WTC11 (cell line): ENCODE data around the gene HSPG2. TPM values are rescaled to one million over a fixed set of nuclear protein-coding genes. Genes with fewer than 3 reads are reported as not detected.

Experiments
- ATAC-seq: fragments of 200-7000 bp; cut with Tn5 transposase; 2 replicates; pipeline ENCODE4 v1.10.0; 2021; ENCODE audit warnings: mild to moderate bottlenecking, moderate library complexity
- CTCF ChIA-PET: fragments of 300-600 bp; sonication (Branson Sonifier 250); formaldehyde crosslinking; loops from one replicate; lab custom pipeline; 2021; ENCODE audit warnings: antibody characterized with exemption; lab: Charles Lee
- POLR2A ChIA-PET: fragments of 350-600 bp; sonication (Branson Sonifier 250); formaldehyde crosslinking; loops from one replicate; lab custom pipeline; 2021; ENCODE audit warnings: antibody characterized with exemption; lab: Charles Lee
- DNase-seq: peaks from one replicate; pipeline ENCODE4 v3.0.0; 2021; ENCODE audit warnings: low spot score
- H3K27ac Mint-ChIP-seq: 2 replicates; pipeline ENCODE4 v1.8.0; 2021; ENCODE audit warnings: mixed read lengths
- H3K27me3 Mint-ChIP-seq: 2 replicates; pipeline ENCODE4 v1.8.0; 2021; ENCODE audit warnings: low read depth, mild to moderate bottlenecking, moderate library complexity, mixed read lengths
- H3K36me3 Mint-ChIP-seq: 2 replicates; pipeline ENCODE4 v1.8.0; 2021; ENCODE audit warnings: mixed read lengths
- H3K4me1 Mint-ChIP-seq: 2 replicates; pipeline ENCODE4 v1.8.0; 2022; ENCODE audit warnings: mixed read lengths
- H3K4me3 Mint-ChIP-seq: 2 replicates; pipeline ENCODE4 v1.8.0; 2021; ENCODE audit warnings: mild to moderate bottlenecking, moderate library complexity, mixed read lengths
- H3K9me3 Mint-ChIP-seq: 2 replicates; pipeline ENCODE4 v1.8.0; 2021; ENCODE audit warnings: mixed read lengths
- CREM ChIP-seq: sonication (generic); formaldehyde crosslinking; IDR thresholded peaks from 2 replicates; pipeline ENCODE4 v1.8.1; 2022; ENCODE audit warnings: mild to moderate bottlenecking, missing genetic modification reagents, moderate library complexity
- HMGA2 ChIP-seq: fragments of 250-450 bp; sonication (Bioruptor Pico); IDR thresholded peaks from 2 replicates; pipeline ENCODE4 v1.4.0; 2021; ENCODE audit warnings: mild to moderate bottlenecking, moderate library complexity
- IRF2 ChIP-seq: sonication (generic); formaldehyde crosslinking; IDR thresholded peaks from 2 replicates; pipeline ENCODE4 v1.8.0; 2022; ENCODE audit warnings: low read depth, missing genetic modification reagents, borderline replicate concordance
- NFATC4 ChIP-seq: fragments of 250-450 bp; sonication (Bioruptor Pico); IDR thresholded peaks from 2 replicates; pipeline ENCODE4 v1.9.0; 2021; ENCODE audit warnings: mild to moderate bottlenecking
- NFE2L1 ChIP-seq: sonication (generic); formaldehyde crosslinking; IDR thresholded peaks from 2 replicates; pipeline ENCODE4 v1.8.1; 2023; ENCODE audit warnings: missing genetic modification reagents
- NFYB ChIP-seq: sonication (generic); formaldehyde crosslinking; conservative IDR thresholded peaks from 2 replicates; pipeline ENCODE4 v1.8.0; 2022; ENCODE audit warnings: low read depth, missing genetic modification reagents
- SMAD3 ChIP-seq: sonication (generic); formaldehyde crosslinking; IDR thresholded peaks from 2 replicates; pipeline ENCODE4 v1.8.0; 2022; ENCODE audit warnings: missing genetic modification reagents, mild to moderate bottlenecking, borderline replicate concordance
- SOX15 ChIP-seq: fragments of 250-450 bp; sonication (Bioruptor Pico); IDR thresholded peaks from 2 replicates; pipeline ENCODE4 v1.9.0; 2021; ENCODE audit warnings: mild to moderate bottlenecking
- TCF7 ChIP-seq: sonication (generic); formaldehyde crosslinking; IDR thresholded peaks from 2 replicates; pipeline ENCODE4 v1.8.0; 2022; ENCODE audit warnings: mild to moderate bottlenecking, low read depth, missing genetic modification reagents, moderate library complexity
- TEAD1 ChIP-seq: sonication (generic); formaldehyde crosslinking; IDR thresholded peaks from 2 replicates; pipeline ENCODE4 v1.8.0; 2022; ENCODE audit warnings: mild to moderate bottlenecking, missing genetic modification reagents
- ZNF219 ChIP-seq: sonication (generic); formaldehyde crosslinking; IDR thresholded peaks from 2 replicates; pipeline ENCODE4 v1.8.0; 2023; ENCODE audit warnings: missing genetic modification reagents, mild to moderate bottlenecking, borderline replicate concordance
- ZNF232 ChIP-seq: sonication (generic); formaldehyde crosslinking; IDR thresholded peaks from 2 replicates; pipeline ENCODE4 v1.8.0; 2022; ENCODE audit warnings: mild to moderate bottlenecking, missing genetic modification reagents
- ZNF396 ChIP-seq: fragments of 250-450 bp; sonication (Bioruptor Pico); IDR thresholded peaks from 2 replicates; pipeline ENCODE4 v1.8.0; 2021; ENCODE audit warnings: mild to moderate bottlenecking, moderate library complexity, borderline replicate concordance
- total RNA-seq: library from RNA; stranded (reverse); gene quantifications from 3 replicates; pipeline ENCODE4 v1.2.3, GENCODE V29; 2021
- TF ChIP-seq, protein P1 (sequence below): sonication (generic); formaldehyde crosslinking; IDR thresholded peaks from 2 replicates; pipeline ENCODE4 v1.8.1; 2022; ENCODE audit warnings: low read depth, mild to moderate bottlenecking, moderate library complexity, missing genetic modification reagents, borderline replicate concordance
- TF ChIP-seq, protein P2 (sequence below): sonication (generic); formaldehyde crosslinking; IDR thresholded peaks from 2 replicates; pipeline ENCODE4 v1.8.1; 2022; ENCODE audit warnings: mild to moderate bottlenecking, missing genetic modification reagents, moderate library complexity, borderline replicate concordance
- TF ChIP-seq, protein P3 (sequence below): sonication (generic); formaldehyde crosslinking; IDR thresholded peaks from 2 replicates; pipeline ENCODE4 v1.8.0; 2022; ENCODE audit warnings: mild to moderate bottlenecking, missing genetic modification reagents
- TF ChIP-seq, protein P4 (sequence below): fragments of 250-450 bp; sonication (Bioruptor Pico); IDR thresholded peaks from 2 replicates; pipeline ENCODE4 v1.8.0; 2021; ENCODE audit warnings: mild to moderate bottlenecking
- TF ChIP-seq, protein P5 (sequence below): fragments of 200-600 bp; IDR thresholded peaks from 2 replicates; pipeline ENCODE4 v1.8.0; 2022; ENCODE audit warnings: antibody characterized with exemption
- TF ChIP-seq, protein P6 (sequence below): sonication (generic); formaldehyde crosslinking; IDR thresholded peaks from 2 replicates; pipeline ENCODE4 v1.8.1; 2023; ENCODE audit warnings: mild to moderate bottlenecking, missing genetic modification reagents, moderate library complexity
- TF ChIP-seq, protein P7 (sequence below): sonication (generic); formaldehyde crosslinking; IDR thresholded peaks from 2 replicates; pipeline ENCODE4 v1.8.1; 2022; ENCODE audit warnings: missing genetic modification reagents, borderline replicate concordance

HSPG2 gene
- total RNA-seq, 1 experiment from 2014 or later: 120 TPM

DNA sequence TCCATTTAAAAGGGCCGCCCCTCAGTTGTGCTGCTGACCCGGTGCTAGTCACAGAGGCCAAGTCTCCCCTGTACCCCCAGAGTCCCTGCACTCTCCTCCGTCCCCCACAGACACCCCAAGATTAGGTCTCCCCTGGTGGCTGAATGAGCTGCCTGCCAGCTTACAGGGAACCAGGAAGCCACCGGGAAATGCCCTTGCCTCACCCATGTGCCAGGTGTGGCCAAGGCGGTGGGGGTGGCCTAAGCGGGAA lies 32.7 kb downstream of the HSPG2 start (continued):
- TF ChIP-seq, protein P1, sequence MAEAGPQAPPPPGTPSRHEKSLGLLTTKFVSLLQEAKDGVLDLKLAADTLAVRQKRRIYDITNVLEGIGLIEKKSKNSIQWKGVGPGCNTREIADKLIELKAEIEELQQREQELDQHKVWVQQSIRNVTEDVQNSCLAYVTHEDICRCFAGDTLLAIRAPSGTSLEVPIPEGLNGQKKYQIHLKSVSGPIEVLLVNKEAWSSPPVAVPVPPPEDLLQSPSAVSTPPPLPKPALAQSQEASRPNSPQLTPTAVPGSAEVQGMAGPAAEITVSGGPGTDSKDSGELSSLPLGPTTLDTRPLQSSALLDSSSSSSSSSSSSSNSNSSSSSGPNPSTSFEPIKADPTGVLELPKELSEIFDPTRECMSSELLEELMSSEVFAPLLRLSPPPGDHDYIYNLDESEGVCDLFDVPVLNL (CRISPR knock-in tag): no peak
- TF ChIP-seq TEAD1 (CRISPR knock-in tag) (no peak), NFYB (CRISPR knock-in tag) (no peak), ZNF232 (no peak)
- TF ChIP-seq, protein P2, sequence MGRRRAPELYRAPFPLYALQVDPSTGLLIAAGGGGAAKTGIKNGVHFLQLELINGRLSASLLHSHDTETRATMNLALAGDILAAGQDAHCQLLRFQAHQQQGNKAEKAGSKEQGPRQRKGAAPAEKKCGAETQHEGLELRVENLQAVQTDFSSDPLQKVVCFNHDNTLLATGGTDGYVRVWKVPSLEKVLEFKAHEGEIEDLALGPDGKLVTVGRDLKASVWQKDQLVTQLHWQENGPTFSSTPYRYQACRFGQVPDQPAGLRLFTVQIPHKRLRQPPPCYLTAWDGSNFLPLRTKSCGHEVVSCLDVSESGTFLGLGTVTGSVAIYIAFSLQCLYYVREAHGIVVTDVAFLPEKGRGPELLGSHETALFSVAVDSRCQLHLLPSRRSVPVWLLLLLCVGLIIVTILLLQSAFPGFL (CRISPR knock-in tag): no peak

DNA sequence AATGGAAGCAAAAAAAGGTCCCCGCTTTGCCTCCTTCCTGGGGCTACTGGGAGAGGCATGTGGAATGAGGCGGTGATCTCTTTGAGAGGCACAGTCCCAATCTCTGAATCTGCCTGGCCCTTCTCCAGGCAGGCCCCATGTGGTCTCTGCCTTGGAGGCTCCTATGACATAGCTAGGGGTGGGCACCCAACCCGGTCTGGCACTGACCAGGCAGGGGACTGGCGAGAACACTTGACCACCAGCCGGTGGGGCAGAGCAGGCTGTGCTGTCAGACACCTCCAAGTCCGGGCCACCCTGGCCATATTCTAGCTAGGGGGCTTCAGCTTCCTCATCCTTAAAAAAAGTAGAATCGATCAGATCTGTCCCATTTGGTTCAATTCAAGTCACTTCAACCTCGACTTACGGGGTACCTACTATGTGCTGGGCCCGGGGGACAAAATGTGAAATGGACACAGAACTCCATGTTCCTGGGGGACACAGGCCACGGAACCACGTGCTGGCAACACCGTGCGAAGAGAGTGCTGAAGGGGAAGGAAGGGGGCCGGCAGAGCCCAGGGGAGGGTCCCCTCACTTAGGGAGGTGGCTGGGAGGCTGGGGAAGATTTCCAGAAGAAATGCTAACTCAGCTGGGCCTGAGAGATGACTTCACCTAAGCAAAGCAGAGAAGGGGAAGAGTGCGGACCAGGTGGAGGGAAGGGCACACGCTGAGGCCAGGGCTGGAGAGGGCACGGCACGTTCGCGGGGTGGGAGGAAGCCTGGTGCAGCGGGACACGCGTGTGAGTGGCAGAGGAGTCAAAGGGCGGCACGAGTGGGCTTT lies 33.3 kb downstream of the HSPG2 start:
- TF ChIP-seq ZNF396 (CRISPR knock-in tag) (no peak), IRF2 (CRISPR knock-in tag) (no peak), HMGA2 (CRISPR knock-in tag) (no peak), SMAD3 (CRISPR knock-in tag) (no peak)
- TF ChIP-seq, protein P3, sequence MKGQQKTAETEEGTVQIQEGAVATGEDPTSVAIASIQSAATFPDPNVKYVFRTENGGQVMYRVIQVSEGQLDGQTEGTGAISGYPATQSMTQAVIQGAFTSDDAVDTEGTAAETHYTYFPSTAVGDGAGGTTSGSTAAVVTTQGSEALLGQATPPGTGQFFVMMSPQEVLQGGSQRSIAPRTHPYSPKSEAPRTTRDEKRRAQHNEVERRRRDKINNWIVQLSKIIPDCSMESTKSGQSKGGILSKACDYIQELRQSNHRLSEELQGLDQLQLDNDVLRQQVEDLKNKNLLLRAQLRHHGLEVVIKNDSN (CRISPR knock-in tag): no peak
- TF ChIP-seq, protein P4, sequence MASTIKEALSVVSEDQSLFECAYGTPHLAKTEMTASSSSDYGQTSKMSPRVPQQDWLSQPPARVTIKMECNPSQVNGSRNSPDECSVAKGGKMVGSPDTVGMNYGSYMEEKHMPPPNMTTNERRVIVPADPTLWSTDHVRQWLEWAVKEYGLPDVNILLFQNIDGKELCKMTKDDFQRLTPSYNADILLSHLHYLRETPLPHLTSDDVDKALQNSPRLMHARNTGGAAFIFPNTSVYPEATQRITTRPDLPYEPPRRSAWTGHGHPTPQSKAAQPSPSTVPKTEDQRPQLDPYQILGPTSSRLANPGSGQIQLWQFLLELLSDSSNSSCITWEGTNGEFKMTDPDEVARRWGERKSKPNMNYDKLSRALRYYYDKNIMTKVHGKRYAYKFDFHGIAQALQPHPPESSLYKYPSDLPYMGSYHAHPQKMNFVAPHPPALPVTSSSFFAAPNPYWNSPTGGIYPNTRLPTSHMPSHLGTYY: no peak
- TF ChIP-seq, all 79 proteins: peak for 0
- H3K4me1 Mint-ChIP-seq: peaks cover 24% of the 10 kb centered on the region
- peaks cover 3% of the 10 kb centered on the region; the same call in 1 of the 2 replicates for H3K36me3 Mint-ChIP-seq
- H3K27me3 Mint-ChIP-seq: no peaks in the 10 kb centered on the region
- ChIA-PET CTCF (no interaction called here), POLR2A (no interaction called here)
- ATAC-seq: no peak
- H3K27ac Mint-ChIP-seq: peak overlapping the region; percentile 94
- H3K9me3 Mint-ChIP-seq: no peaks in the 10 kb centered on the region
- H3K4me3 Mint-ChIP-seq: no peak overlapping the region
- DNase-seq: no peak

DNA sequence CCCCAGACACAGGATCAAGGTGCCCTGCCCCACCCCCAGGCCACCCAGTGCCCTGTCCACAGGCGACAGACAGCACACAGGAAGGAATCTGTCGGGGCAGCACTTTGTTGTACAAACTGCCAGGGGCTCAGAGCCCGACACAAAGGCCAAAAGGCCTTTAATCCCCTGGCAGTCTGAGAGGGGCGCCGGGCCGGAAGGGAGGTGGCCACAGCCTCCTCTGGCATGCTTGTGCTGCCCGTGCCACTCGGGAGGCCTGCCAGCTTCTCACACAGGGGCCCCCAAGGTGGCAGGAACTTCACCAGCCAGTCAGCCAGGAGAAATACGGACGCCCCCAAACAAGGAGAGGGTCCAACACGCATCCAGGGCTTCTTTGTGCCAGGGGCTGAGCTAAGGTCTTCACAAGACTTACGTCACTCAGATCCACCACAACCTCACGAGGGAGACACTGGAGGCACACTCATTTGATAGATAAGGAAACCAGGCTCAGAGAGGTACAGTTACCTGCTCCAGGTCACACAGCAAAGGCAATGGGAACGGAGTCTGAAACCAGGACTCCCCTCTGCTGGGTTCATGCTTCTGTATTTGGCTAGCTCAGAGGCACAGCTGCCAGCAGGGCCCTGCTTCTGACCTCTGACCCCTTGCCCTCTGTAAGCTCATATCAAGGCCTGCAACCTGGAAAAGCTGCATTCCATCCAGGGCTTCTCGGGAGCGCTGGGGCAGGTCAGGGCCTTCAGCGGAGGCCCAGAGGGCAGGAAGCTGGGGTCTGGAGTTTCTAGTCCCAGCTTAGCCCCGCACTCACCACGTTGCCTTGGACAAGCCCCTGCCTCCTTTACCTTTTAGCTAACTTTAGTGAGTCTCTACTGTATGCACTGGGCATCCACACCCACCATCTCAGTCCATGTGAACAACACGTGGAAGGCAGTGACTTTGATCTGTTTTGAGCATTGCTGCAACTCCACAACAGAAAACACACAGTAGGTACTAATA lies 34.8 kb downstream of the HSPG2 start:
- ATAC-seq (no peak), DNase-seq (no peak)
- peak overlapping the region; percentile 60; the same call in 1 of the 2 replicates for H3K27ac Mint-ChIP-seq
- CTCF ChIA-PET: interaction anchor here (1.2 kb wide), 1 partner anchor 34 kb away, joined by 4 read pairs; the partner anchor contains the start of gene HSPG2
- peaks cover 26% of the 10 kb centered on the region for H3K4me1 Mint-ChIP-seq
- no peaks in the 10 kb centered on the region for H3K27me3 Mint-ChIP-seq
- POLR2A ChIA-PET: no interaction called here
- no peak overlapping the region for H3K4me3 Mint-ChIP-seq
- TF ChIP-seq ZNF219 (CRISPR knock-in tag) (no peak), TCF7 (CRISPR knock-in tag) (no peak), NFE2L1 (CRISPR knock-in tag) (no peak), SOX15 (CRISPR knock-in tag) (no peak), NFATC4 (no peak), CREM (CRISPR knock-in tag) (no peak)
- TF ChIP-seq, protein P5, sequence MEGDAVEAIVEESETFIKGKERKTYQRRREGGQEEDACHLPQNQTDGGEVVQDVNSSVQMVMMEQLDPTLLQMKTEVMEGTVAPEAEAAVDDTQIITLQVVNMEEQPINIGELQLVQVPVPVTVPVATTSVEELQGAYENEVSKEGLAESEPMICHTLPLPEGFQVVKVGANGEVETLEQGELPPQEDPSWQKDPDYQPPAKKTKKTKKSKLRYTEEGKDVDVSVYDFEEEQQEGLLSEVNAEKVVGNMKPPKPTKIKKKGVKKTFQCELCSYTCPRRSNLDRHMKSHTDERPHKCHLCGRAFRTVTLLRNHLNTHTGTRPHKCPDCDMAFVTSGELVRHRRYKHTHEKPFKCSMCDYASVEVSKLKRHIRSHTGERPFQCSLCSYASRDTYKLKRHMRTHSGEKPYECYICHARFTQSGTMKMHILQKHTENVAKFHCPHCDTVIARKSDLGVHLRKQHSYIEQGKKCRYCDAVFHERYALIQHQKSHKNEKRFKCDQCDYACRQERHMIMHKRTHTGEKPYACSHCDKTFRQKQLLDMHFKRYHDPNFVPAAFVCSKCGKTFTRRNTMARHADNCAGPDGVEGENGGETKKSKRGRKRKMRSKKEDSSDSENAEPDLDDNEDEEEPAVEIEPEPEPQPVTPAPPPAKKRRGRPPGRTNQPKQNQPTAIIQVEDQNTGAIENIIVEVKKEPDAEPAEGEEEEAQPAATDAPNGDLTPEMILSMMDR: no peak
- TF ChIP-seq, protein P6, sequence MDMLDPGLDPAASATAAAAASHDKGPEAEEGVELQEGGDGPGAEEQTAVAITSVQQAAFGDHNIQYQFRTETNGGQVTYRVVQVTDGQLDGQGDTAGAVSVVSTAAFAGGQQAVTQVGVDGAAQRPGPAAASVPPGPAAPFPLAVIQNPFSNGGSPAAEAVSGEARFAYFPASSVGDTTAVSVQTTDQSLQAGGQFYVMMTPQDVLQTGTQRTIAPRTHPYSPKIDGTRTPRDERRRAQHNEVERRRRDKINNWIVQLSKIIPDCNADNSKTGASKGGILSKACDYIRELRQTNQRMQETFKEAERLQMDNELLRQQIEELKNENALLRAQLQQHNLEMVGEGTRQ (CRISPR knock-in tag): no peak
- TF ChIP-seq, protein P7, sequence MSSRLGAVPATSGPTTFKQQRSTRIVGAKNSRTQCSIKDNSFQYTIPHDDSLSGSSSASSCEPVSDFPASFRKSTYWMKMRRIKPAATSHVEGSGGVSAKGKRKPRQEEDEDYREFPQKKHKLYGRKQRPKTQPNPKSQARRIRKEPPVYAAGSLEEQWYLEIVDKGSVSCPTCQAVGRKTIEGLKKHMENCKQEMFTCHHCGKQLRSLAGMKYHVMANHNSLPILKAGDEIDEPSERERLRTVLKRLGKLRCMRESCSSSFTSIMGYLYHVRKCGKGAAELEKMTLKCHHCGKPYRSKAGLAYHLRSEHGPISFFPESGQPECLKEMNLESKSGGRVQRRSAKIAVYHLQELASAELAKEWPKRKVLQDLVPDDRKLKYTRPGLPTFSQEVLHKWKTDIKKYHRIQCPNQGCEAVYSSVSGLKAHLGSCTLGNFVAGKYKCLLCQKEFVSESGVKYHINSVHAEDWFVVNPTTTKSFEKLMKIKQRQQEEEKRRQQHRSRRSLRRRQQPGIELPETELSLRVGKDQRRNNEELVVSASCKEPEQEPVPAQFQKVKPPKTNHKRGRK (CRISPR knock-in tag): no peak
- TF ChIP-seq, protein P4: no peak
- H3K36me3 Mint-ChIP-seq: peaks cover 3% of the 10 kb centered on the region; the same call in 1 of the 2 replicates
- H3K9me3 Mint-ChIP-seq: no peaks in the 10 kb centered on the region
